ENCODE results near the gene CDKN2A.

The CDKN2A gene

GRCh38 chr9:21936161-21936560, 58.0 kb downstream of the CDKN2A start:
- peak; percentile 5 for DNase-seq

GRCh38 chr9:21935631-21936030, 58.6 kb downstream of the CDKN2A start:
- no peak for DNase-seq

- peak; percentile 29 for DNase-seq
Measured at GRCh38 chr9:21933865-21934264, 60.3 kb downstream of the CDKN2A start.

GRCh38 chr9:21933281-21933680, 60.9 kb downstream of the CDKN2A start:
- no peak for DNase-seq

GRCh38 chr9:21931428-21931827, 62.8 kb downstream of the CDKN2A start:
- DNase-seq, result no peak

- no peak for DNase-seq
Measured at GRCh38 chr9:21927752-21928151, 66.4 kb downstream of the CDKN2A start.

GRCh38 chr9:21923694-21924093, 70.5 kb downstream of the CDKN2A start:
- DNase-seq, result no peak

- DNase-seq, result peak; percentile 67
Measured at GRCh38 chr9:21919377-21920362, 74.5 kb downstream of the CDKN2A start.

Measured in fibroblast of upper back skin (primary cell).